Activated T-cell treated with anti-CD3 and anti-CD28 coated beads for 4 hours (primary cell): ENCODE measurements around the gene TMEM123.

Experiments used
- DNase-seq: peaks from one replicate; pipeline ENCODE4 v3.0.0-alpha.2; 2020

TMEM123 gene

DNA sequence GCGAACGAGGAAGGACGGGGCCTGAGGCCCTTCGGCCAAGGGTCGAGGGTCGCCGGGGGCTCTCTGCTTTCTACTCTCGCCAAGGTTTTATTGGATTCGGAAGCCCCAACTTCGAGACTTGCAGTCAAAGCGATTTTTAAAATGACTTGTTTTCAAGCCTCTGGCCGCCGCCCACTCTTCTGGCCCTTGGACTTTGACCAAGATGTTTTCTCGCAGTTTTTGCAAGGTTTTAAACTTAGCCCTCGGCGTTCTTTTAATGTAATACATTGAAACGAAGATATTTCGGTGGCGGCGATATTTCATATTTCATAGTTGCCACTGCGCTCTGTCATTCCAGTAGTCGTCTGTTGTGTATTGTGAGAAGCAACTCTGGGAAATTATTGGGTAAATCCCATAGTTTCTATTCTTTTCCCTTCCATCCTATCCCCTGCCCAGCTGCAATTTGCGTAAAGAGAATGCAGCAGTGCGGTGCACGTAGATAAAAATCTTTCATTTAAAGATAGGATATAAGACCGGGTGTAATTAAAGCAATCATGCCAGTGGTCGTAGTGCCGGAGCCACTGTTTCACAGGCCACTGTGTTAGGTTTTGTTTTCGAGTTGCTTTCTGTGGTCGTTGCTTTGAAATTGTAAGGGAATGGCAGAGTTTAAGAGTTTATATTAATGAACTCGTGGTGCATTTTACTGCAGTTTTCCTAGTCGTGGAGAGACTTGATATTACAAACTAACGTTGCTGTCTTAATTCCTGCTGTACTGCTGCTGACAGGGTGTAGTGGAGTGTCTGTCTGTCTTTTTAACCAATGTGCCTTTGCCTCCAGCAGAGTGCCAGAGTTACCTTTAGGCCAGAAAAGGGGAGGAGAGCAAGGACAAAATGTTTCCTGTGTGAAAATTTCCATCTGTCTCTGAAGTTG, 104.8 kb downstream of the TMEM123 start:
- DNase-seq = no peak

DNA sequence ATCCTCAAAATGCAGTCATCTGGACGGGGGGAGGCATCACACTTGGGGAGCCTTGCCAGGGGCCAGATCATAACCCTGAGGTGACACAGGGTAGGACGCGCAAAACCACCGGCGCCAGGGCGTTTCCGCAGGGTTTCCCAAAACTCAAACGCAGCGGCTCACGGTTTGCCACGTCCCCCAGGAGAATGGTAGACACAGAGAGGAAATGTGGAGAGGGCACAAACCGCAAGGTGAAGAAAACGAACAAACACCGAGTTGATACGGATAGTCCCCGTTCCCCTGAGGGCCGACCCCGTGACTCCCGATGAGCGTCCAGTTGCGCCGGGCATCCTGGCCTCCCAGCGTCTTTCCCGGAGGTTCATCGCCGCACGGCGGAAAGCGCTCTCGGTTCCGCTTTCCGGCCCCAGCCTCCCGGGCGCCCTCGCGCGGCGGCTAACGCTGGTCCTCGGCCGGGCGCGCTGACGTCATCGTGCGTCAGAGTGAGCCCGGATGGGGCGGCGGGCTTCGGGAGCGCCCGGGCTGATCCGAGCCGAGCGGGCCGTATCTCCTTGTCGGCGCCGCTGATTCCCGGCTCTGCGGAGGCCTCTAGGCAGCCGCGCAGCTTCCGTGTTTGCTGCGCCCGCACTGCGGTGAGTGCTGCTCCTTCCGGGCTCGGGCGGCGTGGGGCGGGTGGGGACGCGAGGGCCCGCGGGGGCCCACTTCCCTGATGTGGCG, 105.7 kb downstream of the TMEM123 start, which contains the start of gene BIRC2:
Gene BIRC2 (plus strand): TSS at position 467 of the 714 bp plus-strand sequence. CDS start 2,641 bp downstream, outside the sequence.
- DNase-seq = peak; percentile 94

DNA sequence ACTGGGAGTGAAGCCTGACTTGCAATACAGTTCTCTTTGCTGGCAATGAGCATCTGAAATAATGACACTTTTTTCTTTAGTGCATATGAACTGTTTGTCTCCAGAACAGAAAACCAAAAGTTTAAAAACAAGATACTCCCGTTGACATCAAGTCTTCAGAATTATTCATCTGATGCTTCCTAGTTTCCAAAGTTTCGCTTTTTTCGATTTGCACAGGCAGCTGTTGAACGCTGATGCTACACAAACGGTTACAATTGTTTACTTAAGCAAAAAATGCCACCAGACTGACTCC, 106.2 kb downstream of the TMEM123 start:
- DNase-seq = no peak
